Stimulated activated CD8-positive, alpha-beta memory T cell treated with anti-CD3 and anti-CD28 coated beads, Interleukin-4, amount 100 ng/mL, for 48 hours (primary cell): Measurements from ENCODE around the gene GJA1.
A peak's percentile ranks its signal among the peaks of the same experiment; 100 is the strongest.
"Not testable (repeated sequence)": the region's sequence is repeated elsewhere in the genome, so short reads cannot be mapped to it uniquely, and the experiment has no call there.

ENCODE experiments used
- DNase-seq: peaks from one replicate; pipeline ENCODE4 v3.0.0-alpha.2; 2020

GJA1 gene

DNA sequence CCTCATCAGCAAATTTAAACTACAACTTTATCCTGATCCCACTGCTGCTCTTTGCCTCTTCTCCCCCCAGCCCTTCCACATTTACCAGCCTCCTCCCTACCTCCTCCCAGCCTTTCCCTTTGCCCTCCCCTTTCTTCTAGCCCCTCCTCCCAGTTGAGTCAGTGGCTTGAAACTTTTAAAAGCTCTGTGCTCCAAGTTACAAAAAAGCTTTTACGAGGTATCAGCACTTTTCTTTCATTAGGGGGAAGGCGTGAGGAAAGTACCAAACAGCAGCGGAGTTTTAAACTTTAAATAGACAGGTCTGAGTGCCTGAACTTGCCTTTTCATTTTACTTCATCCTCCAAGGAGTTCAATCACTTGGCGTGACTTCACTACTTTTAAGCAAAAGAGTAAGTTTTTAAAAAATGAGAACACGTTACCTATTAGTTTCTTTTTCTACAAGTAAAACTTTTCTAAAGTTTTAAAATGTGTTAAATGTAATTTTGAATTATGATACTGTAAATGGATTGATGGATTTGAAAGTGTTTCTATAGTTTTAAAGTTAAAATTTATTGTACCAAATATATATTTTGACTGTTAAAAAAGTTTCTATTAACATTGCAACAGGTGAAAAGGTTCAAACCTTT lies at the start of gene GJA1:
TSS of gene GJA1 (plus strand) at position 203 of the 626 bp plus-strand sequence. CDS start 11,202 bp downstream, outside the sequence.
- no peak for DNase-seq

DNA sequence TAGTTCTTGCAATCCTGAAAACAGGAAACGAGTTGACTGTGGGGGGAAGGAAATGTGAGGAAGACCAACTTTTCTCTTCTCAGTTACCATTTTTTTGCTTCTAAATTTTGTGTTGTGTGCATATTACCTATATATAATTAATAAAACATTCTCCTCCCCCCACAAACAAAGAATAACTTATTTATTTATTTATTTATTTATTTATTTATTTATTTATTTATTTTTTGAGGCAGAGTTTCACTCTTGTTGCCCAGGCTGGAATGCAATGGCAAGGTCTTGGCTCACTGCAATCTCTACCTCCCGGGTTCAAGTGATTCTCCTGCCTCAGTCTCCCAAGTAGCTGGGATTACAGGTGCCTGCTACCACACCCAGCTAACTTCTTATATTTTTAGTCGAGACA lies 48.9 kb upstream of the GJA1 start:
- DNase-seq, result not testable (repeated sequence)

DNA sequence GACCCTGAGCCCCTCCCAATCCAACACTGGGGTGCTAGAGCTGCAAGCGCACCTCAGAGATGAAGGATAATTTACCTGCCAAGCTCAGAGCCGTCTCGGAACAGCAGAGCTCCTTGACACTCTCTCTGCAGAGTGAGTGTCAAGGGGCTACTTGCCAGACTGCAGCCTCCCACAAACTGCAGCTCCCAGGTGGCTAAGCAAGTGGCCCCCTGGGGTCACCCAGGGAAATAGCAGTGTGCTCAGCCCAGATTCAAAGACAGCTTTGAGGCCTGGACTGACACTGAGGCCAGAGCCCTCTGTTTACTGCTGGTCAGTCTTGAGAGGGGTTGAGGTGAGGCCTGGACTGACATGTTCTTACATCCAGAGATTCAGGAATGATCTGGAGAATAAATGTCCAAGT lies 46.0 kb upstream of the GJA1 start:
- no peak for DNase-seq

DNA sequence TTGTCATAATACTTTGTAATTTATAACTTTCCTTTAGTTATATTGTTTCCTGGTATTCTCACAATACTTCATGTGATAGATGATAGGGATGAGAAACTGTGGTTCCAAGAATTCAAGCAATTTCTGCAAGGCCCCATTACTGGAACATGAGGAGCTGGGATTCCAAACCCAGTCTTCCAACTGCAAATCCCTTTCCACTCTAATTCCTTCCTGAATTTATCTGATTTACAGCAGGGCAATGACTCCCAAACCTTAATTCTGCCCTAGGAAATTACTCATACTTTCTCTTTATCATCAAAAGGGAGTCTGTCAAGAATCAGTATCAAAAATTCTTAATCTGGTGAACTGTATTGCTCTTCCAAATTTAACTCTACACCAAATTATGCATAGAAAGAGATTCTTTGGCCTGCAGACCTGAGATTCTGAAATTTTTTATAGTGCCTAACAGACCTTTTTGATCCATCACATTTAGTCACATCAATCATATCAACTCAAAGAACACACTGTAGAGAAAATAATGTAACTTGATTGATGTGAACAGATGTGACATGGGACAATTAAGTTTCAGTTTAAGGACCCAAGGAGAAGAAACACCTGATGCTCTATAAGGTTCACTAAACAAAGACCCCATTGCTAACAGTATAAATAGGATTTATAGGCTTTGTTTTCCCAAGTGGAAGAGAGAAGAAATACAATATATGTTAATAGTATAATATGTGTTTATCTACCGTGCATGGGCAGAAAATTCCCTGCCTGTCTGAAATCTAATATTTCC lies 41.5 kb upstream of the GJA1 start:
- DNase-seq, result no peak

DNA sequence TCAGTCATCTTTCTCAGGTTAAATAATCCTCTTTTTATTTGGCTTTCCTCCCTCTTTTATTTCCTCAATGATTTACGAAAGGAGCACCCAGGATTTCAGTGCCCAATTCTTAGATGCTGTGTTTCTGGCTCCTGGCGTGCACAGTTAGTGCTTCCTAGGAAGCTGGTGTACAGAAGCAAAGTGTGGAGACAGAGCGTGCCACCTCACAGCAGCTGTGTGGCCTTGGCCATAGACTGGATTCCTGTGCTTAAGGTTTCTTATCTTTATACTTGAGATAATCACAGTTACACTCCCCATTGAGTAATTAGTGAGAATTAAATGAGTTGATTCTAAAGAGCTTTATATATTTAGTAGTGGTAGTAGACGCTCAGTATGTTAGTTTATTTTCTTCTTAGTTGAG lies 39.7 kb upstream of the GJA1 start:
- DNase-seq, result no peak

DNA sequence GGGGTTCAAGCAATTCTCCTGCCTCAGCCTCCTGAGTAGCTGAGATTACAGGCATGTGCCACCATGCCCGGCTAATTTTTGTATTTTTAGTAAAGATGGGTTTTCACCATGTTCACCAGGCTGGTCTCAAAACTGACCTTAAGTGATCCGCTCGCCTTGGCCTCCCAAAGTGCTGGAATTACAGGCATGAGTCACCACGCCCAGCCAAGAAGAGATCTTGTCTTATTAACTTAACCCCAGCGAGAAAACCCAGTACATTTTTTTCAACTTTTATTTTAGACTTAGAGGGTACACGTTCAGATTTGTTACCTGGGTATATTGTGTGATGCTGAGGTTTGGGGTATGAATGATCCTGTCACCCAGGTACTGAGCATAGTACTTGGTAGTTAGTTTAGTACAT lies 38.3 kb upstream of the GJA1 start:
- DNase-seq, result not testable (repeated sequence)

DNA sequence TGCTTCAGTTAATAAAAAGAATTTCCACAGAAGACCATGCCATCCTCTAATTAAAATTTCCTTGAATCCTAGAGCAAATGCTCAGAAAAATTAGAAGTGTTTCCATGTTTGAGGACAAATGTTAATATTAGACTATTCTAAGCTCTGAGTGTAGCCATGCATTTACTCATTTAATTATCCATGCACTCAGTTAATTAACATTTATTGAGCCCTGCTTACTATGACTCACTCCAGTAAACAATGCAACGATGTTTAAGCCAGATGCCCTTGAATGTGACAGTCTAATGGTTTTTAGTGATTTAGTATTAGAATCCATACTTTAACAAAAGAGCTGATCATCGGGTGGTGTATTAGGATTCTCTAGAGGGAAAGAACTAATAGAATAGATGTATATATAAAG lies 37.3 kb upstream of the GJA1 start:
- no peak for DNase-seq

DNA sequence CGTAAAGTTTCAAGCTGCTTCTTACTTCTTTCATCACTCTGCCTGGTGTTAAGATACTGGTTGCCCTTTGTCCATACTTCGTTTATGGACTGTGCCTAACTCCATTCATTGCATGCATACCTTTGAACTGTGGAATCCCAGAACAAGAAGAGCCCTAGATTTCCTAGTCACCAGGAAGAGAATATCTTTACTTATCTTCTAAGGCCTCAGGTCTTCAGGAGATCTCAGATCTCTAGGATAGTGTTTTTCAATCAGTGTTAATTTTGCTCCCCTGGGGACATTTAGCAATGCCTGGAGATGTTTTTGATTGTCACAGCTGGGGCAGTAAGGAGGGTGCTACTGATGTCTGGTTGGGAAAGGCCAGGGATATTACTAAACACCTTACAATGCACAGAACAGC lies 35.5 kb upstream of the GJA1 start:
- no peak for DNase-seq

DNA sequence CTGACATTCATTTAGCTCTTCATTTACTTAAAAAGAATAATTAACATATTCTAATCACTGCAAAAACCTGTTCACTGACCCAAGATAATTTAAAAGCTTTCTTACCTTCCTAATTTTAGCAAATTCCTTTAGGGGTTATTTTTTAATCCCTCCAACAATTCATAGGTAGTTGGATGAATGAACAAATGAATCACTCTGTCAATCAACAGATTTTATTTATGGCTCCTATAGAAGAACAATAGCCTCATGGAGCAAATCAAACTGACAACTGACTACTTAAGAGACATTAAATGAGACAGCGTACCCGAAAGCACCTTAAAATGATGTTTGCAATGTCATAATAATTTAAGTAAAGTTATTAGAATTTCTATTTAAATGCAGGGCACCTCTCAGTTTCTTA lies 31.5 kb upstream of the GJA1 start:
- no peak for DNase-seq

DNA sequence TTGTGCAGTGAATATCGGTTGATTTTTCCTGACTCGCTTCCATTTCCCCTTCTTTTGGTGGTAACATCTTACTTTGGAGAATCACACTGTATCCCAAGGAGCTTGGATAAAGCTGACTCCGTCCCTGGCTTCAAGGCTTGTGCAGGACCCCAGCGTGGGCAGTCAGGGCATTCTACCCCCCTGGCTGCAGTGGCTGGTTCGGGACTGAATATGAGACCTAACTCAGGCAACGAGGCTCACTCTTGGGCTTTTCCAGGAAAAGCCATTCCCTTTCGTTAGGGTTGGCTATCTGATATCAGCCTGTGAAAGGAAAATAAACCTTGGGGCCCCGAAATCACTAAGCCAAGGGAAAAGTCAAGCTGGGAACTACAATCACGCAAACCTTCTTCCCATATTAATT lies 30.1 kb upstream of the GJA1 start:
- no peak for DNase-seq

DNA sequence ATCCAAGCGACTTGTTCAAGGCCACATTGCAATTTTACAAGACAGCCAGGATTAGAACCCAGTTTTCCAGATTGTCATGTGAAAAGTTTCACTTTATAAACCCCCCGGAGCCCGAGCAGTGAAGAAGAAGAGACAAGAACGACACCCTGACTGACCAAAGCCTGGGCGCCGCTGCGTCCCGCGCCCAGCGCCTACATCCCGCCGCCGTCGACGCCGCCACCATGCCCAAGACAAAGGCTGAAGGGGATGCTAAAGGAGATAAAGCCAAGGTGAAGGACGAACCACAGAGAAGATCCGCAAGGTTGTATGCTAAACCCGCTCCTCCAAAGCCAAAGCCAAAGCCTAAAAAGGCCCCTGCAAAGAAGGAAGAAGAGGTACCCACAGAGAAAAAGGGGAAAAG lies 27.1 kb upstream of the GJA1 start:
- DNase-seq, result no peak

DNA sequence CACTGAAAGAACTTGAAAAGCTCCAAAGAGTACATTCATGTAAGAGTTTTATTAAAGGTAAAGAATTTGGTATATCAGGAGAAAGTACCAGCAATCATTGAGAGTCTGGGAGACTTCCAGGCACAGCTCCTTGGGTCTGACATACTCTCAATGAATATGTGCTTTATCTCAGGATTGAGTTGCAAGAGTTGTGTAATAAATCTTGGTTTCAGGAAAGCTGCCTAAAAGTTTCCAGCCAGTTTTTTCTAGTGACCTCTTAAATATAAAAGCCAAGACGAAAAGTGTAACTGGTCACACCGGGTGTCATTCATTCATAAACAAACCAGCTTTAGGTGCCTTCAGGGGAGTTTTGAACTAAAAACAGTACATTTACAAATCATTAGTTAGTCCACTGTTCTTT lies 21.6 kb upstream of the GJA1 start:
- DNase-seq, result no peak

DNA sequence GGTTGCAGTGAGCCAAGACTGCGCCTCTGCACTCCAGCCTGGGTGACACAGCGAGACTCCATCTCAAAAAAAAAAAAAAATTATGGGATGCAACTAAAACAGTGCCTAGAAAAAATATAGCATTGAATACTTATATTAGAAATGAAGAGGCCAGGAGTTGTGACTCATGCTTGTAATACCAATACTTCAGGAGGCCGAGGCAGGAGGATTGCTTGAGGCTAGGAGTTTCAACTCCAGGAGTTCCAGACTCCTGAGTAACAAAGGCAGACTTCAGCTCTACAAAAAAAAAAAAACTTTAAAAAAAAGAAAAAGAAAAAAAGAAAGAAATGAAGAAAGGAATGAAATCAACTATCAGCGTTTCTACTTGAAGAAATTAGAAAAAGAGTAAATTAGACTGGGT lies 17.1 kb upstream of the GJA1 start:
- DNase-seq, result no peak

DNA sequence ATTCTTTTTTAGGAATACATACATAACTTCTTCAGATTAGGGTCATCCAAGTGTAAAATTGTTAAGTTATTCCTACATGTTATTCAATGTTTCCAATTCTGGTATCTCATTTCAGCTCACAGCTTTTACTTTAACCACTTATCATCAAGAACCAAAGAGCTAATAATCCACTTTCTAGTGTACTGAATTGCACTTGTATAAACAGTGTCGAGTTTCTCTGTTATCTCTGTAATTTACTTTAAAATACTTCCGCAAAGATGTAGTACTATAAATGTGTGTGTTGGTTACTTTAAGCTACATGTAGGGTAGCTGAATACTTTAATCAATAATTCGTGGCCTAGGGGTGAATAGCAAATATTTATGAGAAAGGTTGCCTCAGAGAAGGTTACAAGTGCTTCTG lies 8.8 kb upstream of the GJA1 start:
- DNase-seq, result no peak

DNA sequence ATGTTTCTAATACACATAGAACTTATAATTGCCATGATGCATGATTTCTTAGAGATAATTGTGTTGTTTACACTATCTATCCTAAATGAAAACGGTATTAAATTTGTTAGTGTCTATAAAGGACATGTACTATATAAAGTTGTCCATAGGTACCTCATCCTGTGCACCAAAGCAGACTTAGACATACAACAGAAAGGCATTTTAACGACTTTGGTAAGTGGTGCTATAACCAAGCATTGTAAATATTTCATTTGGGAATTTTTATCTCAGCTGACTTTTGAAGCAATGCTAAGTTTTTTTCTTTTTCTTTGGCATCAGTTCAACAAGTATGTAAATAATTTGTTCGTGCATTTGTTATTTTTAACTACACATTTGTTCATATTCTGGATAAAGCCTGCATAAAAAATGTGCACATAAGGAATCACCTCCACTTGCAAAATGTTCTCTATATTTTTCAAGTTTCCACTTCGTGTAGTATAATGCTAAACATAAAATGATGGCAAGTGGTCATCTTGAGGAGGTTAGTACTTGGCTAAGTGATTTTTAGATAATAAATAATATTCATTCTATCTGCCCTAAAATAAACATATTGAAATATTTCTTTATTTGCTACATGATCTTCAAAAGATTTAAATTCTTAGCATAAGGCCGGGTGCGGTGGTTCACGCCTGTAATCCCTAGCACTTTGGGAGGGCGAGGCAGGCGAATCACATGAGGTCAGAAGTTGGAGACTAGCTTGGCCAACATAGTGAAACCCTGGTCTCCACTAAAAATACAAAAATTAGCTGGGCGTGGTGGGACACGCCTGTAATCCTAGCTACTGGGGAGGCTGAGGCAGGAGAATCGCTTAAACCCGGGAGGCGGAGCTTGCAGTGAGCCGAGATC lies 6.3 kb upstream of the GJA1 start:
- DNase-seq, result no peak

DNA sequence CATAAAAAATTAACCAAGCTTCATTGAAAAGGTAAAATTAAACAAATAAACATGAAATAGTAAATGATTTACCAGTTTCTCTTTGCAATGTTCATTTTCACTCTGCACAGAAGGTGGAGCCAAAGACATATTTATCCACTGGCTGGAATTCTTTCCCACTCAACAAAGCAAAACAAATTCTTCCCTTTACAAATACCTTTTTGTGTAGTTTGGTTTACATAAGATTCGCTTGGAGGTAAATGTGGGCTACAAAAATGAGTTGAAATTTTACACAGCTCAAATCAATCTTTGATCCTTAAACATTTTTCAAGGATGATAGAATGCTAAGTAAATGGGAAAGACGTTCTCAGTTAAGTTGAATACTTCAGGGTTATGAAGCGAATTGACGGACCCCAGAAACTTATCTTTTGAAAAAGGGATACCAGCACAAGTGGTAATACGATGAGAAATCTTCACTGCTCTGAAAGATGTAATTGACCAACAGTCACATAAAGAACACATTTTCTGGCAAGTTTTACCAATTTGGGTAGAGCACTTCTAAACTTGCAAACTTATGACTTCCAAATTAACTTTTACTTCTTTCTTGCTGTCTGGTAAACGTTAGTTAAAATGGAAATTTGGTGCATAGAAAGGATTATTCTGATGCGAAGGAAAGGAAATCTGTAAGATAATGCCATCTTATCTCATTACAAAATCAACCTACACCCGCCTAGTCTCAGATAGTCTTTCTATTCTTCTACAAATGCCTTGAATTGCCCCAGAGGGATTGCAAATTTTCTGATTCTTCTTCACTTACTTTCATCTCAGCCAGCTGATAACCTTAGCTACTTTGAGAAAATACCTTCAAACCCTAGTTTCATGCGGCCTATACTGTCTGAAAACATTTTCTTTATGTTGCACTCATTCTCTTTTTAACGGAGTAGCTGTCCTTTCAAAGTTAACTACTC lies 4.7 kb upstream of the GJA1 start:
- no peak for DNase-seq

DNA sequence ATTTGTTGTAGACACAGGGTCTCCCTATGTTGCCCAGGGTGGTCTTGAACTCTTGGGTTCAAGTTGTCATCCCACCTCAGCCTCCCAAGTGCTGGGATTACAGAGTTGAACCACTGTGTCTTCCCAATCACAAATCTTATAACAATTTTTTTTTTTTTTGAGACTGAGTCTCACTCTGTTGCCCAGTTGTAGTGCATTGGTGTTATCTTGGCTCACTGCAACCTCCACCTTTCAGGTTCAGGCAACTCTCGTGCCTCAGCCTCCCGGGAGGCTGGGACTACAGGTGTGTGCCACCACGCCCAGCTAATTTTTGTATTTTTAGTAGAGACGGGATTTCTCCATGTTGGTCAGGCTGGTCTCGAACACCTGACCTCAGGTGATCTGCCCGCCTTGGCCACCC lies 3.7 kb upstream of the GJA1 start:
- not testable (repeated sequence) for DNase-seq

DNA sequence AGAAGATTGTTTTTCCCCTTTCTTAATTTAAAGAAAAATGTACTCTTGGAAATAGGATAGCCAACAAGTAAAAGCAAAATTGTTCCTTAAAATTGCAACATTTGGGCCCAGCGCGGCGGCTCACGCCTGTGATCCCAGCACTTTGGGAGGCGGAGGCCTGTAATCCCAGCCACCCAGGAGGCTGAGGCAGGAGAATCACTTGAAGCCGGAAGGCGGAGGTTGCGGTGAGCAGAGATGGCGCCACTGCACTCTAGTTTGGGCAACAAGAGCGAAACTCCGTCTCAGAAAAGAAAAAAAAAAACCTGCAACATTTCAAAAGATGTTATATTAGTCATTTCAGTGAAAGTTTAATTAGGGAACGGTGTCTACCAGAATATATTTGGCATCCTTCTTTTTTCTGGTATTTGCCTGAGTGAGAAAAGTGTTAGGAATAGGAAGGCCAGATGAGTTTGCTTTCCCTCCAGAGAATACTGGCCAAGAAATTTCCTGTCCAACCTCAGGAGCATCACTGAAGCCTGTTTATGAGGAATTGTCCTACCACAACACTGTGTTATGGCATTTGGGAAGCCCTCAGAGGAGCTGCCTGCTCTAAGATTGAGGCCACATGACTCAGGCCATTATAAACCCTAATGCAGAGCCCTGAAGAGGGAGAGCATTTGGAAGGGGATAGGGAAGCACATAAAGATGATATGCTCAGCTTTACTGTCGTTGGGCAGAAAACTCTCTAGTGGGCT lies 1.2 kb upstream of the GJA1 start:
- no peak for DNase-seq

DNA sequence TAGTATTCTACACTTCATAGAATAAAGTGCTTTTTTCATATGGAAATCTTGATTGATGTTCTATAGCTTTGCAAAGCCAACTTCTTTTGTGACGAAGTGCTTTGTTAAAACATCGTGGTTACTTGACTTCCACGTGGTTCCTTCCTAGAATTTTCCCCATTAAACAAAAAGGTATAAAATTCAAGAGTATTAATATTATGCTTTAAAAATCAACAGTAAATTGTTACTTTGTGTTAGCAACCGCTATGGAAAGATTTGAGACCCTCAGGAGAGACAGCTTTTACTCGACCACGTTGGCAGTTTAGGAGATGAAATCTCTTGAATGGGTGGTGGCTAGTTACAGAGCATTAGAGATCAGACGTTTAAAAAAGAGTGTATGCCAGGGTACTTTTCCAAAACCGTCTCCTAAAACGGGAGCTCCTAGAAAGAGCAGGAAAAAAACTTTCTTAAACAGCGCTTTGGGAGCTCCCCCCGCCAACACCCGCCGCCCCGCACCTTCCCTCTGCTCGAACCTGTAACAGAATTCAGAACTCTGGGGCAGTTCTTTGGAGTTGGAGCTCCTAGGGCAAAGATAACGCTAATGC lies 920 bp downstream of the GJA1 start:
- no peak for DNase-seq

DNA sequence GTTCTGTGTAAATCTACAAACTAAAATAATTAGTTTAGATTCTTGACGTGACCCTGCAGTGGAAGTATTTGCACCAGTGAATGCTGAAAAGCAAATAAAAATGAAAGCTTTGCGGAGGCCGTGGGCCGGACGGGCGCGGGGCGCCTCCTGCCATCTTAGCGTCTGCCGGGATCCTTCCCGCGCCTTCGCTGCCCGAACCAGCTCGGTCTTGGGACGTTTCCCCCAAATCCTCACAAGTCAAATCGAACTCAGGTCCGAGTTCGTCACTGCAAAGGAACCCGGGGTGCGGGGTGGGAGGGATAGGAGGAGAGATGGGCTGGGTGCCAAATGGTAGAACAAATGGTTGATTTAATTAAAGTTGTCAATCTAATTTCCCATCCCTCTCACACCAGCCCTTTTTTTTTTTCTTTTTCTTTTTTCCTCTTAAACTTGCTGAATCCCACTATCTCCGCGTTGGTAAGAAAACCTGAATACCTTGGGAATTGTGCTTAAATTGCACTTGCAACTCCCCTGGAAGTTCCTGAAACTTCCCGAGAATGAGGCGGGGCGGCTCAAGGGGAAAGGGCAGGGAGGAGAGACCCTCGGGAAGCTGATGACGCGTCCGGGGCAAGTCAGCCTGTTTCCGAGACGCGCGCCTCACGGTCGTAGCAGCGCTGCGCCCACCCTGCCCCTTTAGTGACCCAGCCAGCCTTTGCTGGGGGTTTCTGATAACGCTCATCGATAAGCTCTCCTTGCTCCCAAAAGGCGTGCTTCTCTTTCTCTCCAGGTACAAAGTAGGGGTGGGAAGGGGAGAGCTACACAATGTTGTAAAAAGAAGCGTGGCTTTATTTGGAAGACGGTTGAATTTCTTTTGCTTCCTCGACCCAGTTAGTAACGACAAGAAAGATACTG lies 1.8 kb downstream of the GJA1 start:
- peak; percentile 39 for DNase-seq
